CD14-positive monocyte (primary cell): ENCODE measurements around the gene SCML1. TPM values are rescaled to one million over a fixed set of nuclear protein-coding genes. Genes with fewer than 3 reads are reported as not detected.
A peak's percentile ranks its signal among the peaks of the same experiment; 100 is the strongest.

Source experiments
- DNase-seq, 3 donors: peaks; one replicate each; pipeline ENCODE4 v3.0.0-alpha.2; 2011 to 2022
- H2AFZ ChIP-seq: 2 replicates; pipeline ENCODE4 v1.6.0; 2012; ENCODE audit warnings: mild to moderate bottlenecking, low read depth, low read length, inconsistent platforms; ENCODE audit not compliant: insufficient read depth, poor library complexity, severe bottlenecking
- H3K27ac ChIP-seq, 2 donors: 1 replicate in 1 of 2; 2 replicates in 1 of 2; pipeline ENCODE4 v1.5.1; 2012 to 2013; ENCODE audit warnings: low read length in 2 of 2, control low read depth in 1 of 2, inconsistent platforms in 1 of 2, low read depth in 1 of 2, mild to moderate bottlenecking in 1 of 2
- H3K27me3 ChIP-seq, 2 donors: one replicate each; pipeline versions ENCODE4 v1.6.0 to v1.6.1; 2011 to 2013; ENCODE audit warnings: low read length in 2 of 2; ENCODE audit not compliant: control insufficient read depth in 2 of 2, insufficient read depth in 2 of 2
- H3K36me3 ChIP-seq, 2 donors: replicated peaks in 1 of 2; 1 replicate in 1 of 2; 2 replicates in 1 of 2; pipeline versions ENCODE4 v1.5.1 to v1.6.1; 2012 to 2013; ENCODE audit warnings: low read length in 2 of 2, control low read depth in 1 of 2, inconsistent platforms in 1 of 2, mild to moderate bottlenecking in 1 of 2; ENCODE audit not compliant: insufficient read depth in 2 of 2, control insufficient read depth in 1 of 2
- H3K4me1 ChIP-seq, 2 donors: 1 replicate in 1 of 2; 2 replicates in 1 of 2; pipeline versions ENCODE4 v1.5.1 to v1.6.1; 2012 to 2013; ENCODE audit warnings: low read length in 2 of 2, control low read depth in 1 of 2, inconsistent platforms in 1 of 2, mild to moderate bottlenecking in 1 of 2, moderate library complexity in 1 of 2; ENCODE audit not compliant: insufficient read depth in 2 of 2, control insufficient read depth in 1 of 2
- H3K4me2 ChIP-seq: replicated peaks from 2 replicates; pipeline ENCODE3; 2012; ENCODE audit warnings: low read length, moderate library complexity, mild to moderate bottlenecking; ENCODE audit not compliant: poor library complexity, severe bottlenecking; ENCODE audit errors: extremely low read depth
- H3K4me3 ChIP-seq, 3 experiments: fragments of 200-600 bp in 1 of 3; sonication (generic) in 1 of 3; replicated peaks in 1 of 3; 1 replicate in 2 of 3; 2 replicates in 1 of 3; pipeline ENCODE4 v1.5.1; 2011 to 2013; ENCODE audit warnings: low read length in 3 of 3, mild to moderate bottlenecking in 3 of 3, control low read depth in 2 of 3, low read depth in 2 of 3, inconsistent platforms in 1 of 3, moderate library complexity in 1 of 3
- H3K79me2 ChIP-seq: 2 replicates; pipeline ENCODE4 v1.6.0; 2012; ENCODE audit warnings: mild to moderate bottlenecking, control low read depth, inconsistent platforms, low read length, moderate library complexity; ENCODE audit not compliant: insufficient read depth
- H3K9ac ChIP-seq: 2 replicates; pipeline ENCODE4 v1.6.0; 2017; ENCODE audit warnings: low read length, mild to moderate bottlenecking; ENCODE audit not compliant: insufficient read depth, poor library complexity, severe bottlenecking
- H3K9me3 ChIP-seq, 2 donors: replicated peaks in 1 of 2; 1 replicate in 1 of 2; 2 replicates in 1 of 2; pipeline versions ENCODE4 v1.5.1 to v1.6.1; 2012 to 2013; ENCODE audit warnings: low read length in 2 of 2, control low read depth in 1 of 2; ENCODE audit not compliant: control insufficient read depth in 1 of 2, insufficient read depth in 1 of 2
- H4K20me1 ChIP-seq: 2 replicates; pipeline ENCODE4 v1.6.0; 2012; ENCODE audit warnings: mild to moderate bottlenecking, low read length, control low read depth, moderate library complexity; ENCODE audit not compliant: insufficient read depth
- H3K27ac Mint-ChIP-seq, 7 donors: one replicate each; pipeline ENCODE4 v1.8.0; 2020; ENCODE audit warnings: mild to moderate bottlenecking in 7 of 7, mixed read lengths in 7 of 7, moderate library complexity in 6 of 7, inconsistent platforms in 2 of 7
- H3K27me3 Mint-ChIP-seq, 3 donors: one replicate each; pipeline ENCODE4 v1.8.0; 2021 to 2022; ENCODE audit warnings: low read depth in 3 of 3, mild to moderate bottlenecking in 3 of 3, mixed read lengths in 3 of 3, moderate library complexity in 3 of 3, inconsistent platforms in 1 of 3
- H3K36me3 Mint-ChIP-seq, 2 donors: one replicate each; pipeline ENCODE4 v1.8.0; 2020; ENCODE audit warnings: mixed read lengths in 2 of 2, inconsistent platforms in 1 of 2, mild to moderate bottlenecking in 1 of 2
- H3K4me1 Mint-ChIP-seq: one replicate; pipeline ENCODE4 v1.8.0; 2020; ENCODE audit warnings: mild to moderate bottlenecking, mixed read lengths
- H3K4me3 Mint-ChIP-seq, 2 donors: one replicate each; pipeline ENCODE4 v1.8.0; 2020; ENCODE audit warnings: mild to moderate bottlenecking in 2 of 2, mixed read lengths in 2 of 2, moderate library complexity in 1 of 2
- H3K9me3 Mint-ChIP-seq, 7 donors: one replicate each; pipeline ENCODE4 v1.8.0; 2020 to 2022; ENCODE audit warnings: mixed read lengths in 7 of 7, mild to moderate bottlenecking in 6 of 7, moderate library complexity in 6 of 7, inconsistent platforms in 2 of 7
- CTCF ChIP-seq: fragments of 200-600 bp; IDR thresholded peaks from one replicate; pipeline ENCODE4 v1.8.0; 2022; ENCODE audit warnings: antibody characterized with exemption, mild to moderate bottlenecking
- WGBS: methylation state at CpG from one replicate; pipeline ENCODE4 v1.1.5; 2013; ENCODE audit warnings: missing lambda C conversion rate; ENCODE audit not compliant: insufficient coverage; 5-methylcytosine and 5-hydroxymethylcytosine counted together
- intact Hi-C, 2 donors: fragments of 100-400 bp; cut with micrococcal nuclease; formaldehyde crosslinking; loops; one replicate each; pipeline versions ENCODE4 v1.15.0 to v1.15.1; 2023
- polyA minus RNA-seq: library from RNA; depleted of rRNA, polyadenylated mRNA; stranded (reverse); fragments of >200 nt; gene quantifications from 2 replicates; pipeline ENCODE4 v1.2.3, GENCODE V29; 2012
- polyA plus RNA-seq, 3 donors: library from polyadenylated mRNA; depleted of rRNA in 1 of 3; unstranded in 2 of 3; stranded (reverse) in 1 of 3; fragments of 300-500 nt in 2 of 3; fragments of >200 nt in 1 of 3; fragmentation: Illumina TruSeq in 2 of 3; gene quantifications; 1 replicate in 2 of 3; 2 replicates in 1 of 3; pipeline ENCODE4 v1.2.3, GENCODE V29; 2012 to 2021
- total RNA-seq, 12 experiments: library from RNA in 1 of 12; stranded (reverse) in 1 of 12; fragments of 120-200 nt in 1 of 12; gene quantifications; one replicate each; pipeline ENCODE4 v1.2.4 and lab custom pipeline; 2013 to 2026; ENCODE audit warnings: mixed read lengths in 6 of 12, inconsistent platforms in 1 of 12

SCML1 gene
- 2.6 TPM for total RNA-seq (2013)
- polyA plus RNA-seq, result 1 to 10 TPM in 2 of 3 donors, under 1 TPM in 1; 0.56 to 8.5 (median 1.4) TPM
- polyA minus RNA-seq, result 2.2 and 3.5 TPM in 2 replicates
- 23.1 to 58.0 (median 42.2) reads per million in 11 experiments for total RNA-seq (lab: John Stamatoyannopoulos, UW)

GRCh38 chrX:17736856-17737709 lies at the start of gene SCML1:
Gene SCML1 (plus strand): TSS chrX:17737493. CDS start chrX:17744187, 6,694 bp downstream.
- Mint-ChIP-seq H3K4me1 (peaks cover 17% of the 10 kb centered on the region), H3K27me3 (peaks cover 24 to 41% (median 31%) of the 10 kb centered on the region in 3 donors), H3K27ac (peak within 1 kb of the TSS; percentile 43 to 87 (median 85)), H3K36me3 (peaks cover 0 to 7% of the 10 kb centered on the region in 2 donors), H3K9me3 (peaks cover 0 to 22% (median 13%) of the 10 kb centered on the region in 7 donors), H3K4me3 (peak within 1 kb of the TSS; percentile 83 to 96)
- H3K4me1 ChIP-seq, result peaks cover 13 to 16% of the 10 kb centered on the region in 2 donors
- H2AFZ ChIP-seq, result peak within 1 kb of the TSS; percentile 66
- peaks cover 13 to 32% of the 10 kb centered on the region in 2 donors for H3K27me3 ChIP-seq
- H3K4me3 ChIP-seq, result peak within 1 kb of the TSS; percentile 38 to 74 (median 57)
- H3K4me2 ChIP-seq, result peak within 1 kb of the TSS; percentile 75
- H3K36me3 ChIP-seq, result no peaks in the 10 kb centered on the region
- H4K20me1 ChIP-seq, result no peaks in the 10 kb centered on the region
- H3K27ac ChIP-seq, result peak within 1 kb of the TSS; percentile 64 to 65
- no peaks in the 10 kb centered on the region for H3K79me2 ChIP-seq
- intact Hi-C loops, result loop anchor here in 1 of 2 donors (10.0 kb wide), 1 partner anchor 1598 kb away; no protein-coding TSS in a partner anchor
- H3K9ac ChIP-seq, result peak within 1 kb of the TSS; percentile 49
- no peak for TF ChIP-seq CTCF
- H3K9me3 ChIP-seq, result no peaks in the 10 kb centered on the region
- WGBS, result 0% methylated on average over 20 of the region's 67 CpGs
- peak; percentile 89 to 96 (median 92) for DNase-seq

GRCh38 chrX:17687648-17688047 lies 49.6 kb upstream of the SCML1 start:
- Histone ChIP-seq H3K27ac (no peak overlapping the region), H4K20me1 (no peaks in the 10 kb centered on the region), H3K27me3 (no peaks in the 10 kb centered on the region), H3K9me3 (no peaks in the 10 kb centered on the region), H3K79me2 (no peaks in the 10 kb centered on the region), H2AFZ (no peak overlapping the region), H3K36me3 (no peaks in the 10 kb centered on the region), H3K9ac (no peak overlapping the region), H3K4me1 (peaks cover 13 to 17% of the 10 kb centered on the region in 2 donors), H3K4me2 (no peak overlapping the region), H3K4me3 (no peak overlapping the region)
- no peak overlapping the region for H3K27ac Mint-ChIP-seq
- no peak for DNase-seq
- intact Hi-C loops, result no loop called here
- H3K9me3 Mint-ChIP-seq, result peaks cover 0 to 6% (median 0%) of the 10 kb centered on the region in 7 donors
- H3K4me3 Mint-ChIP-seq, result no peak overlapping the region
- WGBS, result no CpG with 5 or more reads among the region's 14 CpGs
- no peaks in the 10 kb centered on the region for H3K36me3 Mint-ChIP-seq
- H3K27me3 Mint-ChIP-seq, result peaks cover 0 to 8% (median 1%) of the 10 kb centered on the region in 3 donors
- TF ChIP-seq CTCF, result no peak
- peaks cover 22% of the 10 kb centered on the region for H3K4me1 Mint-ChIP-seq
